Posterior vena cava (tissue), 2 donors: ENCODE data around the gene SERPINA12. TPM values are rescaled to one million over a fixed set of nuclear protein-coding genes. Genes with fewer than 3 reads are reported as not detected.

ENCODE experiments used
- DNase-seq: peaks from one replicate; pipeline ENCODE4 v3.0.0-alpha.2; 2020; ENCODE audit warnings: low spot score
- intact Hi-C, 2 donors: fragments of 100-400 bp; cut with DNase I; formaldehyde crosslinking; loops; one replicate each; pipeline versions ENCODE4 v1.14.1 to v1.14.2; 2022 to 2023
- total RNA-seq, 2 donors: library from RNA; stranded (reverse); fragmentation: NEBNext Ultra II Directional; extraction: Animal tissue kit (Norgen Biotek cat#: 25700); gene quantifications; one replicate each; pipeline ENCODE4 v1.2.1, GENCODE V29; 2021
- donor health status: DM: yes; HTN: yes; CAD: no.
- donor health status: DM: yes; HTN: yes; CAD: no.

SERPINA12 gene
- total RNA-seq, 2 donors from 2014 or later = not detected

GRCh38 chr14:94473666-94474410 is 35.4 kb downstream of the SERPINA12 start:
- intact Hi-C loops = no loop called here
- no peak for DNase-seq

GRCh38 chr14:94472842-94473241 is 36.4 kb downstream of the SERPINA12 start:
- intact Hi-C loops = no loop called here
- DNase-seq = no peak

- no peak for DNase-seq
- intact Hi-C loops = no loop called here
These were observed 38.2 kb downstream of the SERPINA12 start for GRCh38 chr14:94471045-94471444.

GRCh38 chr14:94470311-94470710 is 39.0 kb downstream of the SERPINA12 start:
- DNase-seq = no peak
- intact Hi-C loops = no loop called here

- DNase-seq = no peak
- intact Hi-C loops = no loop called here
These were observed 40.0 kb downstream of the SERPINA12 start for GRCh38 chr14:94469261-94469660.

- intact Hi-C loops = no loop called here
- DNase-seq = no peak
These were observed 41.3 kb downstream of the SERPINA12 start for GRCh38 chr14:94467728-94468520.

- intact Hi-C loops = no loop called here
- DNase-seq = no peak
These were observed 42.4 kb downstream of the SERPINA12 start for GRCh38 chr14:94466706-94467370.

- no peak for DNase-seq
- intact Hi-C loops = no loop called here
These were observed 44.2 kb downstream of the SERPINA12 start for GRCh38 chr14:94465042-94465441.

GRCh38 chr14:94464290-94464689 is 45.0 kb downstream of the SERPINA12 start:
- intact Hi-C loops = no loop called here
- no peak for DNase-seq

GRCh38 chr14:94462763-94463572 is 46.3 kb downstream of the SERPINA12 start:
- intact Hi-C loops = no loop called here

GRCh38 chr14:94462219-94462551 is 47.1 kb downstream of the SERPINA12 start:
- intact Hi-C loops = no loop called here
- DNase-seq = no peak

More at GRCh38 chr14:94462763-94463572, 46.3 kb downstream of the SERPINA12 start:
- DNase-seq = no peak

- intact Hi-C loops = no loop called here
These were observed 47.6 kb downstream of the SERPINA12 start for GRCh38 chr14:94461526-94462218.

GRCh38 chr14:94460631-94461416 is 48.4 kb downstream of the SERPINA12 start:
- no peak for DNase-seq
- intact Hi-C loops = no loop called here

More at GRCh38 chr14:94461526-94462218, 47.6 kb downstream of the SERPINA12 start:
- DNase-seq = no peak

GRCh38 chr14:94458558-94459205 is 50.6 kb downstream of the SERPINA12 start:
- no peak for DNase-seq
- intact Hi-C loops = no loop called here

GRCh38 chr14:94458096-94458495 is 51.2 kb downstream of the SERPINA12 start:
- intact Hi-C loops = no loop called here
- no peak for DNase-seq

- intact Hi-C loops = no loop called here
- no peak for DNase-seq
These were observed 53.3 kb downstream of the SERPINA12 start for GRCh38 chr14:94455928-94456327.

- no peak for DNase-seq
- intact Hi-C loops = no loop called here
These were observed 57.4 kb downstream of the SERPINA12 start for GRCh38 chr14:94451826-94452225.
